OCI-LY1 (cell line): Measurements from ENCODE around the gene CGB3.
"Not testable (repeated sequence)": the region's sequence is repeated elsewhere in the genome, so short reads cannot be mapped to it uniquely, and the experiment has no call there.

Source experiments
- CTCF ChIP-seq: fragments of 200-600 bp; sonication (generic), shearing (Covaris generic); IDR thresholded peaks from 2 replicates; pipeline ENCODE4 v1.5.1; 2017; ENCODE audit warnings: mild to moderate bottlenecking, antibody characterized with exemption, low read length, moderate library complexity, mixed read lengths
- EZH2 ChIP-seq: fragments of 200-600 bp; sonication (generic), shearing (Covaris generic); IDR thresholded peaks from 2 replicates; pipeline ENCODE4 v1.8.0; 2017; ENCODE audit warnings: borderline replicate concordance, mixed run types, mild to moderate bottlenecking, antibody characterized with exemption, low read length, moderate library complexity, mixed read lengths

- TF ChIP-seq CTCF, EZH2: not testable (repeated sequence)
Measured at GRCh38 chr19:49042666-49043065, 18.5 kb upstream of the CGB3 start.
